ENCODE results near the gene CPNE5.

GRCh38 chr6:36823421-36824096, 15.7 kb downstream of the CPNE5 start:
- TF ChIP-seq CTCF (conservative IDR thresholded peaks at IDR 0.05 in 1 of 2, IDR thresholded peaks at IDR 0.05 in 1 of 2; ENCODE audit: low read depth in 1 of 2, low read length in 2 of 2) (no peak), EZH2 (IDR thresholded peaks at IDR 0.05; ENCODE audit: low read length, missing control alignments) (no peak)
